H1 (cell line): ENCODE results near the gene SH2D2A. TPM values are rescaled to one million over a fixed set of nuclear protein-coding genes. Genes with fewer than 3 reads are reported as not detected.
"Not testable (repeated sequence)": the region's sequence is repeated elsewhere in the genome, so short reads cannot be mapped to it uniquely, and the experiment has no call there.

Experiments
- CTCF ChIA-PET: fragments of 300-600 bp; sonication (Branson Sonifier 250); formaldehyde crosslinking; loops from one replicate; lab custom pipeline; 2021; ENCODE audit not compliant: partially characterized antibody; lab: Charles Lee
- POLR2A ChIA-PET: fragments of 300-600 bp; sonication (Branson Sonifier 250); formaldehyde crosslinking; loops from one replicate; lab custom pipeline; 2021; ENCODE audit warnings: inconsistent platforms; ENCODE audit not compliant: partially characterized antibody; lab: Charles Lee
- DNase-seq, 2 experiments: peaks; one replicate each; pipeline versions ENCODE4 v3.0.0 to v3.0.0-alpha.2; 2010 to 2022; ENCODE audit warnings: low spot score in 2 of 2, low read depth in 1 of 2, mixed read lengths in 1 of 2
- FAIRE-seq: peaks from 2 replicates; lab custom pipeline; 2011; peaks lifted over from hg19 to GRCh38; lab: Jason Lieb, UNC
- H2AFZ ChIP-seq: 2 replicates; pipeline ENCODE4 v1.8.1; 2012; ENCODE audit warnings: low read length, inconsistent platforms
- H2AK5ac ChIP-seq: 2 replicates; pipeline ENCODE4 v1.6.1; 2013; ENCODE audit warnings: low read depth, low read length
- H2BK120ac ChIP-seq: replicated peaks from 2 replicates; pipeline ENCODE3; 2013; ENCODE audit warnings: low read depth, low read length, inconsistent platforms
- H2BK12ac ChIP-seq: 2 replicates; pipeline ENCODE4 v1.6.1; 2013; ENCODE audit warnings: low read depth, low read length
- H2BK15ac ChIP-seq: 2 replicates; pipeline ENCODE4 v1.6.1; 2013; ENCODE audit warnings: low read length
- H2BK20ac ChIP-seq: 2 replicates; pipeline ENCODE4 v1.6.1; 2013; ENCODE audit warnings: low read length
- H2BK5ac ChIP-seq: 2 replicates; pipeline ENCODE4 v1.6.1; 2013; ENCODE audit warnings: low read depth, low read length
- H3K14ac ChIP-seq: 2 replicates; pipeline ENCODE4 v1.6.1; 2013; ENCODE audit warnings: inconsistent platforms; ENCODE audit not compliant: insufficient read length
- H3K18ac ChIP-seq: 2 replicates; pipeline ENCODE4 v1.6.1; 2013; ENCODE audit warnings: low read length; ENCODE audit errors: extremely low read depth
- H3K23ac ChIP-seq: 2 replicates; pipeline ENCODE4 v1.6.1; 2013; ENCODE audit warnings: inconsistent platforms; ENCODE audit not compliant: insufficient read length
- H3K23me2 ChIP-seq: 2 replicates; pipeline ENCODE4 v1.6.1; 2013; ENCODE audit warnings: low read depth, low read length
- H3K27ac ChIP-seq: 2 replicates; pipeline ENCODE4 v1.6.1; 2011; ENCODE audit warnings: low read depth, low read length, inconsistent platforms
- H3K27me3 ChIP-seq, 4 experiments: replicated peaks in 1 of 4; 1 replicate in 1 of 4; 2 replicates in 3 of 4; pipeline versions ENCODE4 v1.6.1 to v1.8.1; 2011 to 2013; ENCODE audit warnings: low read length in 3 of 4, mild to moderate bottlenecking in 3 of 4, inconsistent platforms in 2 of 4, mixed read lengths in 2 of 4, moderate library complexity in 1 of 4; ENCODE audit not compliant: control insufficient read depth in 3 of 4, insufficient read depth in 3 of 4; ENCODE audit errors: extremely low read depth in 1 of 4
- H3K36me3 ChIP-seq, 4 experiments: 2 replicates each; pipeline versions ENCODE4 v1.6.1 to v1.8.1; 2011 to 2013; ENCODE audit warnings: mild to moderate bottlenecking in 4 of 4, low read length in 3 of 4, moderate library complexity in 2 of 4, control low read depth in 1 of 4, inconsistent platforms in 1 of 4; ENCODE audit not compliant: insufficient read depth in 4 of 4, control insufficient read depth in 2 of 4
- H3K4ac ChIP-seq: replicated peaks from 2 replicates; pipeline ENCODE3; 2013; ENCODE audit warnings: low read length, low read depth, mixed read lengths, inconsistent platforms; ENCODE audit not compliant: insufficient read length
- H3K4me1 ChIP-seq, 4 experiments: replicated peaks in 1 of 4; 1 replicate in 1 of 4; 2 replicates in 3 of 4; pipeline versions ENCODE4 v1.6.1 to v1.8.1; 2011 to 2013; ENCODE audit warnings: low read length in 3 of 4, inconsistent platforms in 2 of 4, mixed read lengths in 1 of 4; ENCODE audit not compliant: insufficient read depth in 4 of 4, control insufficient read depth in 3 of 4
- H3K4me2 ChIP-seq, 2 experiments: 2 replicates each; pipeline versions ENCODE4 v1.6.1 to v1.8.1; 2011 to 2013; ENCODE audit warnings: low read depth in 2 of 2, low read length in 2 of 2, control low read depth in 1 of 2, inconsistent platforms in 1 of 2, mild to moderate bottlenecking in 1 of 2; ENCODE audit not compliant: insufficient read depth in 1 of 2
- H3K4me3 ChIP-seq, 4 experiments: fragments of 200-600, 300-600 bp in 1 of 4; sonication (generic), shearing (Covaris generic), sonication (Bioruptor Twin) in 1 of 4; 2 replicates each; pipeline versions ENCODE4 v1.5.1 to v1.8.1; 2011 to 2016; ENCODE audit warnings: low read length in 4 of 4, low read depth in 3 of 4, control low read depth in 2 of 4, inconsistent platforms in 2 of 4, mild to moderate bottlenecking in 2 of 4, mixed read lengths in 1 of 4, moderate library complexity in 1 of 4; ENCODE audit not compliant: insufficient read depth in 2 of 4; ENCODE audit errors: extremely low read depth in 1 of 4
- H3K56ac ChIP-seq: replicated peaks from 2 replicates; pipeline ENCODE3; 2013; ENCODE audit warnings: low read depth, mild to moderate bottlenecking, mixed read lengths, low read length, inconsistent platforms; ENCODE audit not compliant: insufficient read length
- H3K79me1 ChIP-seq: 2 replicates; pipeline ENCODE4 v1.6.1; 2013; ENCODE audit warnings: low read depth, low read length, control low read depth
- H3K79me2 ChIP-seq, 2 experiments: 2 replicates each; pipeline versions ENCODE4 v1.6.1 to v1.8.1; 2012 to 2013; ENCODE audit warnings: low read length in 2 of 2, mild to moderate bottlenecking in 2 of 2, inconsistent platforms in 1 of 2; ENCODE audit not compliant: insufficient read depth in 2 of 2, control insufficient read depth in 1 of 2
- H3K9ac ChIP-seq, 4 experiments: replicated peaks in 1 of 4; 1 replicate in 1 of 4; 2 replicates in 3 of 4; pipeline versions ENCODE4 v1.6.1 to v1.8.1; 2011 to 2013; ENCODE audit warnings: low read depth in 3 of 4, low read length in 3 of 4, control low read depth in 2 of 4, mild to moderate bottlenecking in 2 of 4, moderate library complexity in 2 of 4, inconsistent platforms in 1 of 4; ENCODE audit errors: extremely low read depth in 1 of 4
- H3K9me3 ChIP-seq, 2 experiments: 2 replicates each; pipeline versions ENCODE4 v1.6.1 to v1.8.1; 2012 to 2013; ENCODE audit warnings: mild to moderate bottlenecking in 2 of 2, moderate library complexity in 2 of 2, control low read depth in 1 of 2, inconsistent platforms in 1 of 2, low read depth in 1 of 2, low read length in 1 of 2, mixed read lengths in 1 of 2; ENCODE audit not compliant: insufficient read depth in 2 of 2
- H4K20me1 ChIP-seq, 2 experiments: replicated peaks in 1 of 2; 2 replicates each; pipeline versions ENCODE3 to v1.8.1; 2011 to 2013; ENCODE audit warnings: inconsistent platforms in 2 of 2, low read length in 2 of 2, mild to moderate bottlenecking in 1 of 2; ENCODE audit not compliant: insufficient read depth in 2 of 2, control insufficient read depth in 1 of 2
- H4K5ac ChIP-seq: 2 replicates; pipeline ENCODE4 v1.6.1; 2013; ENCODE audit warnings: low read length, low read depth, mixed read lengths, inconsistent platforms; ENCODE audit not compliant: insufficient read length
- H4K8ac ChIP-seq: 2 replicates; pipeline ENCODE4 v1.8.0; 2013; ENCODE audit warnings: mild to moderate bottlenecking, moderate library complexity, low read length, inconsistent platforms; ENCODE audit not compliant: insufficient read depth; ENCODE audit errors: extremely low read depth
- H4K91ac ChIP-seq: replicated peaks from 2 replicates; pipeline ENCODE3; 2013; ENCODE audit warnings: low read length, mixed read lengths, inconsistent platforms; ENCODE audit not compliant: insufficient read length
- WGBS, 2 experiments: shearing (Covaris generic) in 1 of 2; methylation state at CpG; one replicate each; pipeline versions ENCODE4 v1.1.6 to v1.1.7; 2013 to 2015; ENCODE audit warnings: low lambda C conversion rate in 2 of 2, mixed read lengths in 2 of 2, inconsistent platforms in 1 of 2, low coverage in 1 of 2, missing lambda C conversion rate in 1 of 2; ENCODE audit not compliant: insufficient replicate concordance in 2 of 2, insufficient coverage in 1 of 2, insufficient read length in 1 of 2; ENCODE audit errors: extremely low coverage in 1 of 2, missing lambda C conversion rate in 1 of 2; 5-methylcytosine and 5-hydroxymethylcytosine counted together
- polyA plus RNA-seq, 7 experiments: library from polyadenylated mRNA; depleted of rRNA in 3 of 7; stranded (reverse) in 5 of 7; unstranded in 2 of 7; fragments of >200 nt in 5 of 7; fragments of 200-250 nt in 2 of 7; gene quantifications; 1 replicate in 5 of 7; 2 replicates in 1 of 7; 4 replicates in 1 of 7; pipeline versions ENCODE4 v1.2.1 to v1.2.3, GENCODE V29; 2011 to 2013; ENCODE audit warnings: missing spikeins in 2 of 7, mixed read lengths in 2 of 7
- total RNA-seq: library from RNA; stranded (reverse); fragmentation: NEBNext Ultra II Directional; extraction: Animal tissue kit (Norgen Biotek cat#: 25700); gene quantifications from 2 replicates; pipeline ENCODE4 v1.2.1, GENCODE V29; 2021

Gene SH2D2A
- total and polyA plus RNA-seq, 2 of the 8 experiments (the other 6 are each of a cell fraction or from before 2014, with no cell fraction given) = 3.3 to 7.9 TPM

DNA sequence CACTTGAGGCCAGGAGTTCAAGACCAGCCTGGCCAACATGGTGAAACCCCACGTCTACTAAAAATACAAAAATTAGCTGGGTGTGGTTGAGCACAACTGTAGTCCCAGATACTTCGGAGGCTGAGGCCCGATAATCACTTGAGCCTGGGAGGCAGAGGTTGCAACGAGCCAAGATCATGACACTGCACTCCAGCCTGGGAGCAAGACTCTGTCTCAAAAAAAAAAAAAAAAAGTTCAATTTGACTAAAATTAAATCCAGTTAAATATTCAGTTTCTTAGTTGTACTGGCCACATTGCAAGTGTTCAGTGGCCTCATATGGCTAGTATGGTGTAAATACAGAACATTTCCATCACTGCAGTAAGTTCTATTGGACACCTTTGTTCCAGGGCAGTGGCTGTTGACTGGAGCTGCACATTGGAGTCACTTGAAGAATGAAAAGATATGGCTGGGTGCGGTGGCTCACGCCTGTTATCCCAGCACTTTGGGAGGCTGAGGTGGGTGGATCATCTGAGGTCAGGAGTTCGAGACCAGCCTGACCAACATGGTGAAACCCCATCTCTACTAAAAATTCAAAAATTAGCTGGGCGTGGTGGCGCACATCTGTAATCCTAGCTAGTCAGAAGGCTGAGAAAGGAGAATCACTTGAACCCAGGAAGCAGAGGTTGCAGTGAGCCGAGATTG, 58.9 kb downstream of the SH2D2A start:
- H2AK5ac ChIP-seq, H3K14ac ChIP-seq, H2AFZ ChIP-seq, H3K23me2 ChIP-seq, H2BK5ac ChIP-seq, H3K79me2 ChIP-seq, H3K4me3 ChIP-seq, H3K4ac ChIP-seq, H2BK20ac ChIP-seq, H4K91ac ChIP-seq, H2BK120ac ChIP-seq, H3K27ac ChIP-seq, H3K9me3 ChIP-seq, H2BK12ac ChIP-seq, H4K5ac ChIP-seq, H3K9ac ChIP-seq, H3K27me3 ChIP-seq, H4K8ac ChIP-seq, H3K36me3 ChIP-seq, H4K20me1 ChIP-seq, H3K18ac ChIP-seq, H2BK15ac ChIP-seq, H3K56ac ChIP-seq, DNase-seq, FAIRE-seq, H3K4me2 ChIP-seq, H3K79me1 ChIP-seq, H3K23ac ChIP-seq: not testable (repeated sequence)
- CTCF ChIA-PET = interaction anchor here (0.9 to 4.2 kb wide), 4 partner anchors 32 to 115 kb away, joined by 3 to 29 read pairs (median 6); no protein-coding TSS in a partner anchor
- POLR2A ChIA-PET = interaction anchor here (0.6 to 8.8 kb wide), 3 partner anchors 11 to 17 kb away, joined by 3 to 121 read pairs (median 17); partner anchors contain the start of gene PRCC
- peaks cover 3 to 11% (median 4%) of the 10 kb centered on the region in 4 experiments; a peak in 6 of 7 replicates for H3K4me1 ChIP-seq
- WGBS, 2 experiments = 92% methylated on average over 10 of the region's 10 CpGs; no CpG with 5 or more reads in 1 of the 2 experiments
